ENCODE results near the gene WFDC1. TPM values are rescaled to one million over a fixed set of nuclear protein-coding genes. Genes with fewer than 3 reads are reported as not detected.

The WFDC1 gene
- total and polyA plus RNA-seq, 2 donors (not counting 3 experiments of a cell fraction or from before 2014, with no cell fraction given): not detected

- TF ChIP-seq MYC (IDR thresholded peaks at IDR 0.05; ENCODE audit: low read depth, low read length) (no peak), GATA2 (IDR thresholded peaks at IDR 0.05; ENCODE audit: insufficient read depth, insufficient read length, low read depth, low read length) (no peak), MAX (IDR thresholded peaks at IDR 0.05; ENCODE audit: insufficient read depth, insufficient read length) (no peak), FOS (IDR thresholded peaks at IDR 0.05; ENCODE audit: borderline replicate concordance, insufficient read depth, low read length) (no peak), CTCF (IDR thresholded peaks at IDR 0.05; ENCODE audit: extremely low read depth in 1 of 2, insufficient read depth in 1 of 2, low read depth in 1 of 2, low read length in 2 of 2) (no peak), EZH2 (IDR thresholded peaks at IDR 0.05; ENCODE audit: borderline replicate concordance, low read depth, low read length, severe bottlenecking) (no peak), POLR2AphosphoS5 (IDR thresholded peaks at IDR 0.05; ENCODE audit: insufficient read depth, low read depth, low read length) (no peak), POLR2A (IDR thresholded peaks at IDR 0.05; ENCODE audit: low read depth, low read length) (no peak), JUN (IDR thresholded peaks at IDR 0.05; ENCODE audit: borderline replicate concordance, insufficient read depth, insufficient read length, low read depth) (no peak)
- ChIA-PET POLR2A (no interaction called here), CTCF (no interaction called here)
- no TSS peak for BruUV-seq (replicated peaks)
- no peaks in the 10 kb centered on the region for H4K20me1 ChIP-seq (replicated peaks; ENCODE audit: control insufficient read depth, extremely low read depth, insufficient read depth, low read length)
- dilution Hi-C loops (cut with MboI; ENCODE audit: extremely low pct_ligation_motif_present, low sequenced_read_pairs) (no loop called here), intact Hi-C loops (cut with micrococcal nuclease) (no loop called here)
- H3K79me2 ChIP-seq (ENCODE audit: control insufficient read depth, insufficient read depth, low read length): no peaks in the 10 kb centered on the region
- DNase-seq (ENCODE audit: low read depth, low spot score): no peak
- no peaks in the 10 kb centered on the region for H3K4me1 ChIP-seq (ENCODE audit: control insufficient read depth, extremely low read depth, insufficient read depth, low read length)
- H3K9me3 ChIP-seq (replicated peaks; ENCODE audit: control insufficient read depth, insufficient read depth, low read length): no peaks in the 10 kb centered on the region
- no peak overlapping the region for H3K4me3 ChIP-seq (replicated peaks in 1 of 3; ENCODE audit: insufficient read depth in 1 of 3, low read depth in 1 of 3, low read length in 3 of 3)
- no peak overlapping the region for H3K27ac ChIP-seq (ENCODE audit: insufficient read depth, low read depth, low read length)
- no peak overlapping the region for H3K4me2 ChIP-seq (ENCODE audit: insufficient read depth, low read length)
- peaks cover 33 to 36% of the 10 kb centered on the region in 2 experiments for H3K27me3 ChIP-seq (ENCODE audit: control insufficient read depth in 2 of 2, insufficient read depth in 2 of 2, low read length in 2 of 2)
- H2AFZ ChIP-seq (ENCODE audit: low read depth, low read length): no peak overlapping the region
- no peaks in the 10 kb centered on the region for H3K36me3 ChIP-seq (ENCODE audit: control insufficient read depth in 2 of 2, extremely low read depth in 1 of 2, insufficient read depth in 2 of 2, low read length in 2 of 2)
- FAIRE-seq: no peak
- no peak overlapping the region for H3K9ac ChIP-seq (replicated peaks; ENCODE audit: extremely low read depth, insufficient read depth, low read length)
- H3K9me1 ChIP-seq (replicated peaks; ENCODE audit: control insufficient read depth, extremely low read depth, insufficient read depth, low read length): no peaks in the 10 kb centered on the region
Observed at GRCh38 chr16:84369938-84370627, 75.4 kb downstream of the WFDC1 start.
